Stimulated activated CD4-positive, alpha-beta T cell treated with anti-CD3 and anti-CD28 coated beads, Interleukin-12 subunit alpha, Interleukin-12 subunit beta, amount 100 ng/mL, for 4 hours (primary cell): ENCODE results near the gene SPESP1.
"Not testable (repeated sequence)": the region's sequence is repeated elsewhere in the genome, so short reads cannot be mapped to it uniquely, and the experiment has no call there.

Experiments used
- DNase-seq: peaks from one replicate; pipeline ENCODE4 v3.0.0-alpha.2; 2020

SPESP1 gene

GRCh38 chr15:68930268-68931022 is at the start of gene SPESP1:
SPESP1 (plus strand) TSS chr15:68930525; CDS start chr15:68930654, 129 bp downstream.
- peak; percentile 40 for DNase-seq

- no peak for DNase-seq
These were observed 45.3 kb upstream of the SPESP1 start for GRCh38 chr15:68885070-68885469.

- DNase-seq, result no peak
These were observed 43.2 kb upstream of the SPESP1 start for GRCh38 chr15:68887120-68887519.

GRCh38 chr15:68887819-68888218 is 42.5 kb upstream of the SPESP1 start:
- DNase-seq, result no peak

- peak; percentile 11 for DNase-seq
These were observed 41.9 kb upstream of the SPESP1 start for GRCh38 chr15:68888419-68888818.

- DNase-seq, result no peak
These were observed 36.1 kb upstream of the SPESP1 start for GRCh38 chr15:68894208-68894607.

- no peak for DNase-seq
These were observed 34.1 kb upstream of the SPESP1 start for GRCh38 chr15:68896178-68896577.

GRCh38 chr15:68897016-68897415 is 33.3 kb upstream of the SPESP1 start:
- DNase-seq, result no peak

- no peak for DNase-seq
These were observed 30.3 kb upstream of the SPESP1 start for GRCh38 chr15:68900027-68900426.

GRCh38 chr15:68907396-68907923 is 22.9 kb upstream of the SPESP1 start:
- no peak for DNase-seq

- DNase-seq, result no peak
These were observed 20.7 kb upstream of the SPESP1 start for GRCh38 chr15:68909601-68910100.

- no peak for DNase-seq
These were observed 20.0 kb upstream of the SPESP1 start for GRCh38 chr15:68910341-68910740.

GRCh38 chr15:68910816-68911215 is 19.5 kb upstream of the SPESP1 start:
- no peak for DNase-seq

GRCh38 chr15:68921926-68922325 is 8.4 kb upstream of the SPESP1 start:
- no peak for DNase-seq

- DNase-seq, result peak; percentile 60
These were observed 5.3 kb upstream of the SPESP1 start for GRCh38 chr15:68924866-68925560.

GRCh38 chr15:68933001-68933400 is 2.7 kb downstream of the SPESP1 start:
- no peak for DNase-seq

- no peak for DNase-seq
These were observed 4.0 kb downstream of the SPESP1 start for GRCh38 chr15:68934341-68934740.

GRCh38 chr15:68935400-68935937 is 5.1 kb downstream of the SPESP1 start:
- DNase-seq, result no peak

- no peak for DNase-seq
These were observed 9.2 kb downstream of the SPESP1 start for GRCh38 chr15:68939501-68939900.

- no peak for DNase-seq
These were observed 21.5 kb downstream of the SPESP1 start for GRCh38 chr15:68951813-68952212.

- no peak for DNase-seq
These were observed 27.4 kb downstream of the SPESP1 start for GRCh38 chr15:68957696-68958095.

- DNase-seq, result no peak
These were observed 28.3 kb downstream of the SPESP1 start for GRCh38 chr15:68958597-68958996.

- DNase-seq, result no peak
These were observed 32.1 kb downstream of the SPESP1 start for GRCh38 chr15:68962465-68962864.

GRCh38 chr15:68963719-68964118 is 33.4 kb downstream of the SPESP1 start:
- DNase-seq, result not testable (repeated sequence)
